Endothelial cell of umbilical vein (primary cell): ENCODE measurements around the gene SEC14L6.

Source experiments
- EZH2 ChIP-seq: IDR thresholded peaks from 2 replicates; pipeline ENCODE4 v1.6.1; 2012; ENCODE audit warnings: borderline replicate concordance, low read depth, mild to moderate bottlenecking, moderate library complexity, low read length, inconsistent platforms; ENCODE audit not compliant: severe bottlenecking
- JUN ChIP-seq: IDR thresholded peaks from 2 replicates; pipeline ENCODE4 v1.6.1; 2011; ENCODE audit warnings: borderline replicate concordance, low read depth; ENCODE audit not compliant: insufficient read length, insufficient read depth
- POLR2A ChIP-seq: IDR thresholded peaks from 2 replicates; pipeline ENCODE4 v1.6.1; 2012; ENCODE audit warnings: low read depth, mild to moderate bottlenecking, control low read depth, low read length
- POLR2AphosphoS5 ChIP-seq: IDR thresholded peaks from 2 replicates; pipeline ENCODE4 v1.6.1; 2012; ENCODE audit warnings: low read depth, mild to moderate bottlenecking, control low read depth, low read length, moderate library complexity; ENCODE audit not compliant: insufficient read depth
- TF ChIP-seq, protein P1 (sequence below), 2 donors: IDR thresholded peaks; 1 replicate in 1 of 2; 2 replicates in 1 of 2; pipeline ENCODE4 v1.5.1; 2011; ENCODE audit warnings: low read length in 2 of 2, mild to moderate bottlenecking in 2 of 2, moderate library complexity in 2 of 2, control low read depth in 1 of 2, inconsistent platforms in 1 of 2, low read depth in 1 of 2; ENCODE audit not compliant: insufficient read depth in 1 of 2; ENCODE audit errors: extremely low read depth in 1 of 2

DNA sequence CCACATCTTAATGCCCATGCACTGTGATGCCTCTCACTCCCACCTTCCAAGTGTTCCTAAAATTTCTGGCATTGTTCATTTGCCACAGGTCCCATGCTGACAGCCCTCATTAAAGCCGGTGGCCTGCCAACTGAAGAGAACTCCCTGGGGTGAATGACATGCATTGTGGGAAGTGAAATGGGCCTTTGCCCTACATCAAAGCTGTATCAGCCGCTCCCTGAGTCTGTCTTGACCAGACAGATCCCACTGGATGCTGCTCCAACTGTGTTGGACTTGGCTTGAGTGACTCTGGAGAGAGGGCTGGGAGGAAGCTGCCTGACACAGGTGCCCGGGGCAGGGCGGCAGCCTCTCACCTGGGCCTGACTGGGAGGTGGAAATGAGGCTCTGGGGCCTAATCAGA is 32.3 kb downstream of the SEC14L6 start:
- TF ChIP-seq, protein P1, sequence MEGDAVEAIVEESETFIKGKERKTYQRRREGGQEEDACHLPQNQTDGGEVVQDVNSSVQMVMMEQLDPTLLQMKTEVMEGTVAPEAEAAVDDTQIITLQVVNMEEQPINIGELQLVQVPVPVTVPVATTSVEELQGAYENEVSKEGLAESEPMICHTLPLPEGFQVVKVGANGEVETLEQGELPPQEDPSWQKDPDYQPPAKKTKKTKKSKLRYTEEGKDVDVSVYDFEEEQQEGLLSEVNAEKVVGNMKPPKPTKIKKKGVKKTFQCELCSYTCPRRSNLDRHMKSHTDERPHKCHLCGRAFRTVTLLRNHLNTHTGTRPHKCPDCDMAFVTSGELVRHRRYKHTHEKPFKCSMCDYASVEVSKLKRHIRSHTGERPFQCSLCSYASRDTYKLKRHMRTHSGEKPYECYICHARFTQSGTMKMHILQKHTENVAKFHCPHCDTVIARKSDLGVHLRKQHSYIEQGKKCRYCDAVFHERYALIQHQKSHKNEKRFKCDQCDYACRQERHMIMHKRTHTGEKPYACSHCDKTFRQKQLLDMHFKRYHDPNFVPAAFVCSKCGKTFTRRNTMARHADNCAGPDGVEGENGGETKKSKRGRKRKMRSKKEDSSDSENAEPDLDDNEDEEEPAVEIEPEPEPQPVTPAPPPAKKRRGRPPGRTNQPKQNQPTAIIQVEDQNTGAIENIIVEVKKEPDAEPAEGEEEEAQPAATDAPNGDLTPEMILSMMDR (IDR thresholded peaks at IDR 0.05; ENCODE audit: extremely low read depth in 1 of 2, insufficient read depth in 1 of 2, low read depth in 1 of 2, low read length in 2 of 2): no peak
- TF ChIP-seq EZH2: no peak
- TF ChIP-seq POLR2A: no peak
- no peak for TF ChIP-seq POLR2AphosphoS5
- TF ChIP-seq JUN: no peak
